Activated B cell treated with CpG ODN at 0.5 μM for 24 hours (primary cell): Measurements from ENCODE around the gene SENP6. TPM values are rescaled to one million over a fixed set of nuclear protein-coding genes. Genes with fewer than 3 reads are reported as not detected.

Experiments used
- ATAC-seq: fragments of 200-7000 bp; cut with Tn5 transposase; one replicate; pipeline ENCODE4 v1.10.0; 2021; ENCODE audit warnings: low read depth, mild to moderate bottlenecking, moderate library complexity
- CTCF ChIA-PET: fragments of 350-600 bp; sonication (Branson Sonifier 250); formaldehyde crosslinking; loops from one replicate; lab custom pipeline; 2021; ENCODE audit warnings: antibody characterized with exemption; lab: Charles Lee
- POLR2A ChIA-PET: fragments of 350-600 bp; sonication (Branson Sonifier 250); formaldehyde crosslinking; loops from one replicate; lab custom pipeline; 2021; ENCODE audit warnings: antibody characterized with exemption; lab: Charles Lee
- DNase-seq: peaks from one replicate; pipeline ENCODE4 v3.0.0; 2022
- H3K27ac Mint-ChIP-seq: one replicate; pipeline ENCODE4 v1.8.0; 2020; ENCODE audit warnings: mixed read lengths
- H3K27me3 Mint-ChIP-seq: one replicate; pipeline ENCODE4 v1.8.0; 2021; ENCODE audit warnings: mixed read lengths
- H3K36me3 Mint-ChIP-seq: one replicate; pipeline ENCODE4 v1.8.0; 2021; ENCODE audit warnings: low read depth, mixed read lengths
- H3K4me1 Mint-ChIP-seq: one replicate; pipeline ENCODE4 v1.8.0; 2021; ENCODE audit warnings: mixed read lengths
- H3K4me3 Mint-ChIP-seq: one replicate; pipeline ENCODE4 v1.8.0; 2020; ENCODE audit warnings: mild to moderate bottlenecking, mixed read lengths
- H3K9me3 Mint-ChIP-seq: one replicate; pipeline ENCODE4 v1.8.0; 2020; ENCODE audit warnings: mixed read lengths
- intact Hi-C: fragments of 100-400 bp; cut with micrococcal nuclease; formaldehyde crosslinking; loops from one replicate; pipeline ENCODE4 v1.15.1; 2024
- total RNA-seq: library from RNA; stranded (reverse); gene quantifications from 2 replicates; pipeline ENCODE4 v1.2.3, GENCODE V29; 2022
- TF ChIP-seq, protein P1 (sequence below): fragments of 200-600 bp; IDR thresholded peaks from one replicate; pipeline ENCODE4 v1.8.0; 2022; ENCODE audit warnings: antibody characterized with exemption, mild to moderate bottlenecking

SENP6 gene
- total RNA-seq, 1 donor from 2014 or later, result 134 TPM

DNA sequence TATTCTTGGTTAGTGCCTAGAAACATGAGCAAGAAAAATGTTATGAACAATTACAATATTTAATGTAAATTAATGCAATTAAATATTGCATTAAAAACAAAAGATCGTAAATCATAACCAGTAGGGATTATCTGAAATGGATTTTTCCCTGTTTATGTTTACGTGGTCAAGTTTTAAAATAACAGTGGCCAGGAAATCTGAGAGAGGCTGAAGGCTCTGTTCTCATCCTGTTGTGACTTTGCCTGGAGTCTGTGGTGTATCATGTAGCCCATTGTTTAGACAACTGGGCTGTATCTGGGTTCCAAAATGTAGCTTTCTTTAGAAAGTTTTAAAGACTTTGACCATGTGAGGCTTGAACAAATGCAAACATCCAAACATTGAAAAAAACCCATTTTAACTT lies 149.8 kb downstream of the SENP6 start:
- no peak for DNase-seq
- ChIA-PET POLR2A (no interaction called here), CTCF (no interaction called here)
- TF ChIP-seq, protein P1, sequence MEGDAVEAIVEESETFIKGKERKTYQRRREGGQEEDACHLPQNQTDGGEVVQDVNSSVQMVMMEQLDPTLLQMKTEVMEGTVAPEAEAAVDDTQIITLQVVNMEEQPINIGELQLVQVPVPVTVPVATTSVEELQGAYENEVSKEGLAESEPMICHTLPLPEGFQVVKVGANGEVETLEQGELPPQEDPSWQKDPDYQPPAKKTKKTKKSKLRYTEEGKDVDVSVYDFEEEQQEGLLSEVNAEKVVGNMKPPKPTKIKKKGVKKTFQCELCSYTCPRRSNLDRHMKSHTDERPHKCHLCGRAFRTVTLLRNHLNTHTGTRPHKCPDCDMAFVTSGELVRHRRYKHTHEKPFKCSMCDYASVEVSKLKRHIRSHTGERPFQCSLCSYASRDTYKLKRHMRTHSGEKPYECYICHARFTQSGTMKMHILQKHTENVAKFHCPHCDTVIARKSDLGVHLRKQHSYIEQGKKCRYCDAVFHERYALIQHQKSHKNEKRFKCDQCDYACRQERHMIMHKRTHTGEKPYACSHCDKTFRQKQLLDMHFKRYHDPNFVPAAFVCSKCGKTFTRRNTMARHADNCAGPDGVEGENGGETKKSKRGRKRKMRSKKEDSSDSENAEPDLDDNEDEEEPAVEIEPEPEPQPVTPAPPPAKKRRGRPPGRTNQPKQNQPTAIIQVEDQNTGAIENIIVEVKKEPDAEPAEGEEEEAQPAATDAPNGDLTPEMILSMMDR, result no peak
- peaks cover 2% of the 10 kb centered on the region for H3K36me3 Mint-ChIP-seq
- H3K4me3 Mint-ChIP-seq, result no peak overlapping the region
- H3K4me1 Mint-ChIP-seq, result peaks cover 20% of the 10 kb centered on the region
- no peak for ATAC-seq
- no peaks in the 10 kb centered on the region for H3K9me3 Mint-ChIP-seq
- no peak overlapping the region for H3K27ac Mint-ChIP-seq
- peaks cover 40% of the 10 kb centered on the region for H3K27me3 Mint-ChIP-seq
- intact Hi-C loops, result no loop called here

DNA sequence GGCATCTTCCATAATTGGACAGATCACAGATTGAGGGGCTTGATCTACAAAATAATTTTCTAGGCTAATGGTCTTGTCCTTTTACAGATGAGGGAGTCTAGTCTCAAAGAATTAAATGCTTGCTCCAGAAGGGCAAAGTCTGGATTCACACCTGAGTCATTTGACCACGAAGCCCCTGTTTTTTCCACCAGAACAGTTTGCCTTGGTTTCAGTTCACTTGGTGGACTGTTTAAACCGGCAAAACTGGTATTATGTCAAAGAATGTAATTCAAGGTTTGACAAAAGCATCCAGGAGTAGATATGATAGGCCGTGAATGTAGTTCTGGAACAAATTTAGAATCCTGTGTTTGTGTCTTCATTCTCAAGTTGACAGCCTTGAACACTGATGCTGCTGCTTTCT lies 150.7 kb downstream of the SENP6 start:
- Mint-ChIP-seq H3K27ac (no peak overlapping the region), H3K4me3 (no peak overlapping the region), H3K36me3 (peaks cover 2% of the 10 kb centered on the region), H3K9me3 (no peaks in the 10 kb centered on the region), H3K27me3 (peaks cover 41% of the 10 kb centered on the region), H3K4me1 (peaks cover 19% of the 10 kb centered on the region)
- ChIA-PET POLR2A (no interaction called here), CTCF (no interaction called here)
- ATAC-seq, result no peak
- intact Hi-C loops, result no loop called here
- DNase-seq, result no peak
- TF ChIP-seq, protein P1, result no peak

DNA sequence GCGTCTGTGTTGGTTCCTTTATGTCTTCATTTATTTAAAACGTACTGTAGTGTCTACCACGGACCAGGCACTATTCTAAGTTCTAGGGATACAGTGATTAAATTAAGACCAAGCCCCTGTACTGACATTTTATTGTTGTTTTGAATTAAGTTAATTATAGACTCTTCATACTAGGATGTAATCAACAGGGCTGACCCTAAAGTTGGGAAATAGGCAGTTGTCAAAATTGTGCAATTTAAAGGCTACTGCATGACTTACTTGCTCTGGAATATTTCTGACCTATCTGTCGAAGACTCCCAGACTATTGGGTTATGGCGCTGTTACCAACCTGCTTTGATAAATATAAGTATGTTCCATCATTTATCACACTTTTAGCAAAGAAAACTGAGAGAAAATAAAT lies 154.0 kb downstream of the SENP6 start:
- ChIA-PET POLR2A (no interaction called here), CTCF (no interaction called here)
- H3K4me3 Mint-ChIP-seq, result no peak overlapping the region
- ATAC-seq (no peak), DNase-seq (no peak)
- no peaks in the 10 kb centered on the region for H3K4me1 Mint-ChIP-seq
- intact Hi-C loops, result no loop called here
- H3K36me3 Mint-ChIP-seq, result no peaks in the 10 kb centered on the region
- peaks cover 52% of the 10 kb centered on the region for H3K27me3 Mint-ChIP-seq
- no peaks in the 10 kb centered on the region for H3K9me3 Mint-ChIP-seq
- H3K27ac Mint-ChIP-seq, result no peak overlapping the region
- TF ChIP-seq, protein P1, result no peak

DNA sequence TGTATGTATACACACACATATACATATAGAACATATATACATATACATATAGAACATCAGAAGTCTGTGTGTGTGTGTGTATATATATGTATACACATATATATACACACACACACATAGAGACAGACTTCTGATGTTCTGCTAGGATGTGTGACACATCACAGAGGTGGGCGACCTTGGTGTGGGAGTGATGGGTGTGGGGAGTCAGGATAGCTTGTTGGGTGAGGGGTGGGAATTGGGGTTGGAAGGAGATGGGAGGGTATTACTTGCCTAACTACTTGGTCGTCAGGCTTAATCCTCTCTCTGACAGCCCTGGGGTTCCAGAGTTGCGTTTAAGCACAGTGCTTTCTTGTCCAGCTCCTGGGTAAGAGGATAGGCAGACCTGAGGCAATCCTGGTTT lies 155.6 kb downstream of the SENP6 start:
- ChIA-PET CTCF (no interaction called here), POLR2A (no interaction called here)
- intact Hi-C loops, result no loop called here
- Mint-ChIP-seq H3K9me3 (no peaks in the 10 kb centered on the region), H3K36me3 (no peaks in the 10 kb centered on the region), H3K4me3 (no peak overlapping the region), H3K27me3 (peaks cover 55% of the 10 kb centered on the region), H3K27ac (no peak overlapping the region), H3K4me1 (no peaks in the 10 kb centered on the region)
- TF ChIP-seq, protein P1, result no peak
- ATAC-seq, result no peak
- DNase-seq, result no peak

DNA sequence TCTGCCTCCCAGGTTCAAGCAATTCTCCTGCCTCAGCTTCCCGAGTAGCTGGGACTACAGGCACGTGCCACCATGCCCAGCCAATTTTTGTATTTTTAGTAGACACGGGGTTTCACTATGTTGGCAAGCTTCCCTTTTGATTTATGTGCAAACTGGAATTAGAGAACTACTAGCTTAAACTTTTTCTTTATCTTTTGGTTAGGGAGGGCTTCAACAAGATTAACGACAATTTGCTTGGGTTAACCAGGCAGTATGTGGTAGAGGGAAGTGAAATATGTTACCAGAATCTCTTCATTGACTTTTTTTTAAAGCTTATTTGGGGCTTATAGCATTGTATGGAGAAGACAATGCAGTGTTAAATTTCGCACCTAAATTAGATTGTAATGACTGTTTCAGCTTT lies 156.4 kb downstream of the SENP6 start:
- intact Hi-C loops, result no loop called here
- Mint-ChIP-seq H3K27me3 (peaks cover 50% of the 10 kb centered on the region), H3K4me3 (no peak overlapping the region), H3K9me3 (no peaks in the 10 kb centered on the region), H3K4me1 (no peaks in the 10 kb centered on the region), H3K36me3 (no peaks in the 10 kb centered on the region), H3K27ac (no peak overlapping the region)
- CTCF ChIA-PET, result no interaction called here
- POLR2A ChIA-PET, result no interaction called here
- TF ChIP-seq, protein P1, result no peak
- DNase-seq (no peak), ATAC-seq (no peak)
